A673 (cell line): ENCODE results near the gene PPY. TPM values are rescaled to one million over a fixed set of nuclear protein-coding genes. Genes with fewer than 3 reads are reported as not detected.

Experiments
- Bru-seq: library from RNA; stranded (reverse); fragments of 400-500 nt; gene quantifications from one replicate; lab custom pipeline; 2021; lab: Mats Ljungman, UMichigan
- BruChase-seq, 2 experiments: library from RNA; stranded (reverse); fragments of 400-500 nt; gene quantifications; one replicate each; lab custom pipeline; 2021; lab: Mats Ljungman, UMichigan
- BruUV-seq: library from RNA; stranded (reverse); fragments of 400-500 nt; replicated peaks from 2 replicates; lab custom pipeline; 2021; lab: Mats Ljungman, UMichigan
- CTCF ChIA-PET: fragments of 300-600 bp; sonication (Branson Sonifier 250); formaldehyde crosslinking; loops from one replicate; lab custom pipeline; 2022; ENCODE audit warnings: antibody characterized with exemption; lab: Charles Lee
- POLR2A ChIA-PET: fragments of 300-600 bp; sonication (Branson Sonifier 250); formaldehyde crosslinking; loops from one replicate; lab custom pipeline; 2022; ENCODE audit warnings: antibody characterized with exemption; ENCODE audit not compliant: low non-redundant PET; lab: Charles Lee
- DNase-seq: peaks from one replicate; pipeline ENCODE4 v3.0.0-alpha.2; 2015; ENCODE audit warnings: low spot score
- H3K27ac ChIP-seq: fragments of 200-600 bp; sonication (generic); 2 replicates; pipeline ENCODE4 v1.5.1; 2016; ENCODE audit warnings: mixed run types, low read depth, mild to moderate bottlenecking, mixed read lengths, antibody characterized with exemption, low read length; ENCODE audit not compliant: poor library complexity, severe bottlenecking
- H3K27me3 ChIP-seq: fragments of 200-600 bp; sonication (generic); replicated peaks from 2 replicates; pipeline ENCODE4 v1.6.1; 2017; ENCODE audit warnings: mixed run types, low read depth, mild to moderate bottlenecking, mixed read lengths, antibody characterized with exemption, low read length; ENCODE audit not compliant: insufficient read depth, poor library complexity
- H3K36me3 ChIP-seq: fragments of 200-600 bp; sonication (generic); 2 replicates; pipeline ENCODE4 v1.6.1; 2016; ENCODE audit warnings: mixed run types, mild to moderate bottlenecking, mixed read lengths, antibody characterized with exemption, low read length; ENCODE audit not compliant: insufficient read depth, poor library complexity, severe bottlenecking
- H3K4me1 ChIP-seq: fragments of 200-600 bp; sonication (generic); 2 replicates; pipeline ENCODE4 v1.6.1; 2017; ENCODE audit warnings: mixed run types, mild to moderate bottlenecking, mixed read lengths, antibody characterized with exemption, low read length; ENCODE audit not compliant: insufficient read depth, poor library complexity, severe bottlenecking
- H3K4me3 ChIP-seq: fragments of 200-600 bp; sonication (generic); 2 replicates; pipeline ENCODE4 v1.5.1; 2016; ENCODE audit warnings: low read depth, mixed run types, mild to moderate bottlenecking, mixed read lengths, low read length; ENCODE audit not compliant: poor library complexity, severe bottlenecking
- H3K9me3 ChIP-seq: fragments of 200-600 bp; sonication (generic); 2 replicates; pipeline ENCODE4 v1.6.1; 2016; ENCODE audit warnings: mixed run types, low read depth, mild to moderate bottlenecking, mixed read lengths, antibody characterized with exemption, low read length; ENCODE audit not compliant: poor library complexity, severe bottlenecking
- EZH2 ChIP-seq: fragments of 200-600 bp; sonication (generic); IDR thresholded peaks from 2 replicates; pipeline ENCODE4 v1.6.1; 2017; ENCODE audit warnings: borderline replicate concordance, low read depth, mild to moderate bottlenecking, mixed read lengths, antibody characterized with exemption, low read length; ENCODE audit not compliant: poor library complexity, severe bottlenecking
- intact Hi-C: fragments of 100-400 bp; cut with micrococcal nuclease; formaldehyde crosslinking; loops from one replicate; pipeline ENCODE4 v1.10.0; 2022; ENCODE audit not compliant: unreplicated experiment
- long read RNA-seq: library from polyadenylated mRNA; stranded (forward); transcript quantifications from one replicate; pipeline ENCODE4 v2.0.0, GENCODE V29; 2022
- total RNA-seq: library from RNA; stranded (reverse); gene quantifications from 2 replicates; pipeline ENCODE4 v1.2.3, GENCODE V29; 2021
- TF ChIP-seq, protein P1 (sequence below): fragments of 300-800, 200-600 bp; sonication (generic); conservative IDR thresholded peaks from 2 replicates; pipeline ENCODE4 v1.5.1; 2017; ENCODE audit warnings: low read depth, mild to moderate bottlenecking, antibody characterized with exemption, low read length, moderate library complexity, mixed read lengths

PPY gene, protein sequence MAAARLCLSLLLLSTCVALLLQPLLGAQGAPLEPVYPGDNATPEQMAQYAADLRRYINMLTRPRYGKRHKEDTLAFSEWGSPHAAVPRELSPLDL
- total RNA-seq: not detected in 2 replicates
- Bru-seq, nascent RNA: not detected
- not detected for BruChase-seq, experiment 1, labeled RNA remaining after a 2-hour chase
- BruChase-seq, experiment 2, labeled RNA remaining after a 6-hour chase: not detected
- long read RNA-seq: 0 reads

DNA sequence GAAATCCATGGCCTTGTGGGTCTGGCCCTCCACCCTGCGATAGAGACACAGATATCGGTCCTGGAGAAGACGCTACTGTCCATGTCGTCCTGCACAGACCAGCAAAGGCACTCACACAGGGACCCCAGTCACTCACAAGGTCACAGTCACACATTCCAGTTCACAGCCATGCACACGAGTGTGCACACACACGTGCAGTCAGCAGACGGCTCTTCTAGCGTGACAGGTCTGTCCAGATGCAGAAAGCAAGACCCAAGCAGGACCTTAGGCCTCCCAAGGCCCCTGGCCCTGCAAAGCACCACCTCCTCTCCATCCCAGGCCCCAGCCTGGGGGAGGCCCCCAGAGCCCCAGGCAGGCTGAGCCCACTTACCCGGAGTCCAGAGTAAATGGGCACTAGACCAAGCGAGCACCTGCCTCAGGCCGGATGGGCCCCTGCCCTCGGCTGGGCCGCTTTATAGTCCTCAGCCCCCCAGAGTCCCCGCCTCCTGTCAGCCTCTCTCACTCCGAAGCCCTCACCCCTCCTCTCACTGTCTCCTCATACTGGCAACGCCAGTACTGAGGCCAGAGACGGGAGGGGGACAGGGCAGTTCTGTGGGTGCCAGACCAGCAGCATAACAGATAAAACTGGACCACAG, at the start of gene PPY:
Gene PPY, minus strand, starts transcription at position 426 of the 635 bp plus-strand sequence. CDS start 822 bp downstream, outside the sequence.
- TF ChIP-seq EZH2: no peak
- TF ChIP-seq, protein P1, sequence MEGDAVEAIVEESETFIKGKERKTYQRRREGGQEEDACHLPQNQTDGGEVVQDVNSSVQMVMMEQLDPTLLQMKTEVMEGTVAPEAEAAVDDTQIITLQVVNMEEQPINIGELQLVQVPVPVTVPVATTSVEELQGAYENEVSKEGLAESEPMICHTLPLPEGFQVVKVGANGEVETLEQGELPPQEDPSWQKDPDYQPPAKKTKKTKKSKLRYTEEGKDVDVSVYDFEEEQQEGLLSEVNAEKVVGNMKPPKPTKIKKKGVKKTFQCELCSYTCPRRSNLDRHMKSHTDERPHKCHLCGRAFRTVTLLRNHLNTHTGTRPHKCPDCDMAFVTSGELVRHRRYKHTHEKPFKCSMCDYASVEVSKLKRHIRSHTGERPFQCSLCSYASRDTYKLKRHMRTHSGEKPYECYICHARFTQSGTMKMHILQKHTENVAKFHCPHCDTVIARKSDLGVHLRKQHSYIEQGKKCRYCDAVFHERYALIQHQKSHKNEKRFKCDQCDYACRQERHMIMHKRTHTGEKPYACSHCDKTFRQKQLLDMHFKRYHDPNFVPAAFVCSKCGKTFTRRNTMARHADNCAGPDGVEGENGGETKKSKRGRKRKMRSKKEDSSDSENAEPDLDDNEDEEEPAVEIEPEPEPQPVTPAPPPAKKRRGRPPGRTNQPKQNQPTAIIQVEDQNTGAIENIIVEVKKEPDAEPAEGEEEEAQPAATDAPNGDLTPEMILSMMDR: no peak
- DNase-seq: no peak
- no peak within 1 kb of the TSS for H3K27ac ChIP-seq
- ChIA-PET CTCF (interaction anchor here (0.6 kb wide), 1 partner anchor 181 kb away, joined by 3 read pairs; the partner anchor contains the start of gene HDAC5), POLR2A (no interaction called here)
- no peaks in the 10 kb centered on the region for H3K36me3 ChIP-seq
- H3K27me3 ChIP-seq: no peaks in the 10 kb centered on the region
- H3K4me1 ChIP-seq: no peaks in the 10 kb centered on the region
- H3K4me3 ChIP-seq: no peak within 1 kb of the TSS
- intact Hi-C loops: loop anchor here (5.0 kb wide), 1 partner anchor 230 kb away; the partner anchor contains the start of gene ASB16
- no TSS peak for BruUV-seq
- H3K9me3 ChIP-seq: no peaks in the 10 kb centered on the region

DNA sequence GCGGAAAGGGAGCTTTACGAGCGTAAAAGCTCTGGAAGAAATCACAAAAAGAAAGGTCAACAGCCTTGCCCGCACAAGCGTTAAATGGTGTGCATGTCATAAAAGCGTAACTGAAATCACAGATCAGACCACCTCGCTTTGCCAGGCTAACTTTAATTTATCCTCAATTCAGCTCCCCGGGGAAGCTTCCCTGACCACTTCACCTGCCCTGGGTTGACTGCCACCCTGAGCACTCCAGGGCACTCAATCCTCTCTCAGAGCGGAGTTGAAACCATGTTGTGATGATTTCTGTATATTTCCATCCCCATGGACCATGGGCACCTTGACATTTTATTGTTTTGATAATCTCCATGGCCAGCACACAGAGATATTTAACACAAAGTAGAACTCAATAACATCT, 46.0 kb upstream of the PPY start:
- POLR2A ChIA-PET: no interaction called here
- CTCF ChIA-PET: interaction anchor here (0.6 kb wide), 1 partner anchor 20 kb away, joined by 3 read pairs; no protein-coding TSS in a partner anchor
- H3K27me3 ChIP-seq: no peaks in the 10 kb centered on the region
- H3K4me1 ChIP-seq: no peaks in the 10 kb centered on the region
- no peaks in the 10 kb centered on the region for H3K36me3 ChIP-seq
- no peak for TF ChIP-seq EZH2
- TF ChIP-seq, protein P1: no peak
- BruUV-seq: no TSS peak
- DNase-seq: no peak
- no peak overlapping the region for H3K4me3 ChIP-seq
- H3K9me3 ChIP-seq: no peaks in the 10 kb centered on the region
- intact Hi-C loops: no loop called here
- H3K27ac ChIP-seq: no peak overlapping the region

DNA sequence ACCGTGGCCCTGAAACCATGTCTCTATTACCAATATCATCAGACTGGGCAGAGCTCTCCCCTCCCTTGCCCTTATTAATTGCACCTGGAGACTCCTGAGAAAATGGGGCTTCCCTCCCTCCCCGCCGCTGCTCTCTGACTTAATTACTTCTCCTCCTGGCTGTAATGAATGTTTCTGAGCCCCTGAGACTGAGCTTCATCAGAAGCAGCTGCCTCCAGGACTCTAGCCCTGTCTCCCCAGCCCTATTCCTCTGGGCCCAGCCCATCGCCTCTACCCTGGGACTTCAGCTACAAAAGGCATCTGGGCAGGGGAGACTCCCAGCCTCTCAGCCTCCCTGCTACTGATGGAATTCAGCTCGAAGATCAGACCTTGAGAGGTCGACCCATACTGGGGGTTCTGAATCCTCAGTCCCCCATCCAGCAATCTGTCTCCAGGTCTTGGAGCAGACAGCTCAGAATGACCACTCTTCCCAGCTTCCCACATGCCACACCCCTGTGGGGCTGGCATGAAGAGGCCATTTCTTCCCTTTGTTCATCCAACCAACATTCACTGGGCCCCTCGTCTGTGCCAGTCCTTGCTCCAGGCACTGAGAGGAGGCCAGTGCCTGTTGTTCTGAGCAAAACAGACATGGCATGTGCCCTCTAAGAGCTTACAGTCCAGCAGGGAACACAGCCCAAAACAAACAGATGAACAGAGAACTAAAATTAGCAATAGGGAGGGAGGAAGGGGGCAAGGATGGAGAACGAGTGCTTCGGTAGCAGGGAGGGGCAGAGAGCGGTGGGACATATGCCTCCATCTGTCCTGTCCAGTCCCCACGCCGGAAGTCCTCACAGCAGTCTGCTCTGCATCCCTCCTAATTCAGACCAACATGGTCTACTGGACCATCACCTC, 45.1 kb upstream of the PPY start:
- H3K27ac ChIP-seq: no peak overlapping the region
- intact Hi-C loops: no loop called here
- H3K36me3 ChIP-seq: no peaks in the 10 kb centered on the region
- ChIA-PET POLR2A (interaction anchor here (0.7 kb wide), 1 partner anchor 15 kb away, joined by 3 read pairs; no protein-coding TSS in a partner anchor), CTCF (interaction anchor here (0.6 kb wide), 1 partner anchor 209 kb away, joined by 5 read pairs; the partner anchor contains the start of gene DUSP3)
- no peak for DNase-seq
- TF ChIP-seq, protein P1: no peak
- TF ChIP-seq EZH2: no peak
- no TSS peak for BruUV-seq
- H3K9me3 ChIP-seq: no peaks in the 10 kb centered on the region
- H3K4me3 ChIP-seq: no peak overlapping the region
- H3K4me1 ChIP-seq: no peaks in the 10 kb centered on the region
- no peaks in the 10 kb centered on the region for H3K27me3 ChIP-seq
